ENCODE measurements around the gene SLC35E4.

Gene SLC35E4

GRCh38 chr22:30681831-30682230, 46.2 kb downstream of the SLC35E4 start:
- in situ Hi-C loops (cut with HindIII; ENCODE audit: low sequenced_read_pairs), result no loop called here
- H3K4me3 ChIP-seq (ENCODE audit: low read depth, low read length), result no peak overlapping the region
- DNase-seq (ENCODE audit: low read depth), result no peak
- TF ChIP-seq CTCF (IDR thresholded peaks at IDR 0.05; ENCODE audit: low read depth, low read length, missing control alignments), result no peak

DNA sequence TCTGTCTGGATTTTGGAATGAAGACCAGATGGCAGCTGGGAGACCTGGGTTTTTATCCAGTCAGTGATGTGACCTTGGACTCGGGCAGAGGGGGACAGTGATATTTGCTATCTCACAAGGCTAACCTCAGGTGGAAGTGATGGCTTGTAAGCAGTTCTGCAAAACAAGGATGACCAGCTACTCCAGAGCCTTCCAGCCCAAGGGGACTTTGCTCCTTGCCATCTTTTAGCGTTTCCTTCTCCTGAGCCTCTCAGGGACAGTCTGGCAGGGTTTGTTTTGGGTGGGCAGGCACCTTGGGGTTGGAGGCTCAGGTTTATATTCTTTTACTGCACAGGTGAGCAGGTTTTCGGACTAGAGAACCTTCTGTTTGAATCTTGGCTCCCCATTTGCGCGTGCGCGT, 49.6 kb downstream of the SLC35E4 start:
- no peak overlapping the region for H3K4me3 ChIP-seq (ENCODE audit: low read depth, low read length)
- no peak for TF ChIP-seq CTCF (IDR thresholded peaks at IDR 0.05; ENCODE audit: low read depth, low read length, missing control alignments)
- in situ Hi-C loops (cut with HindIII; ENCODE audit: low sequenced_read_pairs), result no loop called here
- no peak for DNase-seq (ENCODE audit: low read depth)

- in situ Hi-C loops (cut with HindIII; ENCODE audit: low sequenced_read_pairs), result no loop called here
- H3K4me3 ChIP-seq (ENCODE audit: low read depth, low read length), result no peak overlapping the region
- no peak for TF ChIP-seq CTCF (IDR thresholded peaks at IDR 0.05; ENCODE audit: low read depth, low read length, missing control alignments)
- DNase-seq (ENCODE audit: low read depth), result no peak
Measured at GRCh38 chr22:30687358-30687757, 51.8 kb downstream of the SLC35E4 start.

- TF ChIP-seq CTCF (IDR thresholded peaks at IDR 0.05; ENCODE audit: low read depth, low read length, missing control alignments), result no peak
- H3K4me3 ChIP-seq (ENCODE audit: low read depth, low read length), result no peak overlapping the region
- in situ Hi-C loops (cut with HindIII; ENCODE audit: low sequenced_read_pairs), result no loop called here
- DNase-seq (ENCODE audit: low read depth), result no peak
Measured at GRCh38 chr22:30689622-30690021, 54.0 kb downstream of the SLC35E4 start.

GRCh38 chr22:30691204-30691603, 55.6 kb downstream of the SLC35E4 start:
- no peak for TF ChIP-seq CTCF (IDR thresholded peaks at IDR 0.05; ENCODE audit: low read depth, low read length, missing control alignments)
- DNase-seq (ENCODE audit: low read depth), result no peak
- no peak overlapping the region for H3K4me3 ChIP-seq (ENCODE audit: low read depth, low read length)
- in situ Hi-C loops (cut with HindIII; ENCODE audit: low sequenced_read_pairs), result no loop called here

GRCh38 chr22:30694171-30694639, 58.6 kb downstream of the SLC35E4 start:
- in situ Hi-C loops (cut with HindIII; ENCODE audit: low sequenced_read_pairs), result no loop called here
- no peak for DNase-seq (ENCODE audit: low read depth)
- H3K4me3 ChIP-seq (ENCODE audit: low read depth, low read length), result peak overlapping the region; percentile 60
- TF ChIP-seq CTCF (IDR thresholded peaks at IDR 0.05; ENCODE audit: low read depth, low read length, missing control alignments), result no peak
